ENCODE measurements around the gene PTPRK.

DNA sequence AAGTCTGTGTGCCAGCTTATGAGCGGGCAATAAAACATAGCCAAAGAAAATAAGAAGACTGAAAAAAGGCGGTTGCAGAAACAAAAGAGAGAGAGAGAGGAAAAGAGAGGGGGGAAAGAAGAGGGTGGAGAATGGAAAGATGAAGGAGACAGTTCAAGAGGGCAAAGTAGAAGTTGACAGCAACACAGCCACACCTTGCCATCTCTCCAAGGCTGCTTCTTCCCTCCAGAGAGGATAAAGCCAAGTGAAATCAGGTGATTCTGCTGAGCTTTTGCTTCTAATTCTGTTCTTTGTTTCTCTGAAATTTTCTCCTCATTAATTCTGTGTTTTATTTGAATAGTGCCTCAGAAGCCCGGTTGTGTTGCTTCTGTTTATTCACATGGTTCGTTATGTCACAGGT is 48.5 kb downstream of the PTPRK start:
- no peak for TF ChIP-seq TAF1 (IDR thresholded peaks at IDR 0.05; ENCODE audit: low read depth, low read length)
- TF ChIP-seq POLR2AphosphoS5 (IDR thresholded peaks at IDR 0.05; ENCODE audit: low read depth, low read length), result no peak
- no peak for TF ChIP-seq POLR2A (IDR thresholded peaks at IDR 0.05; ENCODE audit: low read depth, low read length)
- TF ChIP-seq SPI1 (IDR thresholded peaks at IDR 0.05; ENCODE audit: low read depth, low read length), result no peak

Measured in GM12891 (cell line).